HCT116 (cell line): Measurements from ENCODE around the gene ZDHHC14. TPM values are rescaled to one million over a fixed set of nuclear protein-coding genes. Genes with fewer than 3 reads are reported as not detected.
A peak's percentile ranks its signal among the peaks of the same experiment; 100 is the strongest.
"Not testable (repeated sequence)": the region's sequence is repeated elsewhere in the genome, so short reads cannot be mapped to it uniquely, and the experiment has no call there.

Source experiments
- ATAC-seq: fragments of 200-7000 bp; cut with Tn5 transposase; 2 replicates; pipeline ENCODE4 v1.9.1; 2020; ENCODE audit warnings: mild to moderate bottlenecking, moderate library complexity
- BruUV-seq: library from RNA; stranded (reverse); fragments of 400-500 nt; replicated peaks from 2 replicates; lab custom pipeline; 2021; lab: Mats Ljungman, UMichigan
- CTCF ChIA-PET: fragments of 300-600 bp; sonication (Branson Sonifier 250); formaldehyde crosslinking; loops from one replicate; lab custom pipeline; 2021; ENCODE audit warnings: antibody characterized with exemption; lab: Charles Lee
- POLR2A ChIA-PET: fragments of 300-600, 350-600 bp; sonication (Branson Sonifier 250); formaldehyde crosslinking; loops from one replicate; lab custom pipeline; 2021; ENCODE audit warnings: antibody characterized with exemption; lab: Charles Lee
- RAD21 ChIA-PET, 2 experiments: fragments of 300-600 bp; sonication (Branson Sonifier 250); formaldehyde crosslinking; loops; one replicate each; lab custom pipeline; 2023; ENCODE audit warnings: low total read pairs in 2 of 2; ENCODE audit not compliant: uncharacterized antibody in 2 of 2, unreplicated experiment in 2 of 2, low non-redundant PET in 1 of 2; lab: Charles Lee
- DNase-seq: peaks from one replicate; pipeline ENCODE4 v3.0.0-alpha.2; 2010; ENCODE audit warnings: low read depth, low spot score
- H2AFZ ChIP-seq: fragments of 200-600 bp; shearing (Covaris generic), sonication (generic); 2 replicates; pipeline ENCODE4 v1.6.1; 2017; ENCODE audit warnings: low read depth, mixed run types, mixed read lengths, antibody characterized with exemption, low read length; ENCODE audit not compliant: poor library complexity, severe bottlenecking
- H3K27ac ChIP-seq: 2 replicates; pipeline ENCODE4 v1.5.1; 2012; ENCODE audit warnings: low read depth, low read length
- H3K27me3 ChIP-seq: fragments of 200-600 bp; sonication (generic); 2 replicates; pipeline ENCODE4 v1.6.1; 2016; ENCODE audit warnings: mixed run types, low read length, mixed read lengths; ENCODE audit not compliant: insufficient read depth
- H3K36me3 ChIP-seq, 2 experiments: fragments of 200-500 bp in 1 of 2; fragments of 200-600 bp in 1 of 2; sonication (Bioruptor generic) in 1 of 2; sonication (generic) in 1 of 2; 2 replicates each; pipeline versions ENCODE4 v1.5.1 to v1.6.1; 2014 to 2016; ENCODE audit warnings: low read length in 2 of 2, inconsistent platforms in 1 of 2, mixed read lengths in 1 of 2, mixed run types in 1 of 2; ENCODE audit not compliant: insufficient read depth in 2 of 2, control insufficient read depth in 1 of 2
- H3K4me1 ChIP-seq, 2 experiments: fragments of 200-600 bp in 1 of 2; sonication (generic) in 1 of 2; 2 replicates each; pipeline versions ENCODE4 v1.5.1 to v1.6.1; 2012 to 2017; ENCODE audit warnings: low read length in 2 of 2, inconsistent platforms in 1 of 2, mild to moderate bottlenecking in 1 of 2, mixed read lengths in 1 of 2, mixed run types in 1 of 2, moderate library complexity in 1 of 2; ENCODE audit not compliant: insufficient read depth in 2 of 2, control insufficient read depth in 1 of 2
- H3K4me2 ChIP-seq: fragments of 200-600 bp; sonication (generic); 2 replicates; pipeline ENCODE4 v1.6.1; 2017; ENCODE audit warnings: mixed run types, low read length, mixed read lengths
- H3K4me3 ChIP-seq, 2 experiments: fragments of 200-600 bp in 1 of 2; sonication (generic) in 1 of 2; replicated peaks in 1 of 2; 2 replicates each; pipeline ENCODE4 v1.5.1; 2011 to 2016; ENCODE audit warnings: low read length in 2 of 2, control low read depth in 1 of 2, low read depth in 1 of 2, mild to moderate bottlenecking in 1 of 2, mixed read lengths in 1 of 2, mixed run types in 1 of 2
- H3K79me2 ChIP-seq: fragments of 200-600 bp; sonication (generic); 2 replicates; pipeline ENCODE4 v1.6.1; 2017; ENCODE audit warnings: mild to moderate bottlenecking, mixed run types, low read length, moderate library complexity, mixed read lengths; ENCODE audit not compliant: insufficient read depth
- H3K9ac ChIP-seq: fragments of 200-600 bp; sonication (generic); 2 replicates; pipeline ENCODE4 v1.6.1; 2016; ENCODE audit warnings: low read length, mixed read lengths
- H3K9me2 ChIP-seq: fragments of 200-600 bp; sonication (generic), shearing (Covaris generic); 2 replicates; pipeline ENCODE4 v1.6.1; 2017; ENCODE audit warnings: mixed run types, mild to moderate bottlenecking, moderate library complexity; ENCODE audit not compliant: insufficient read depth
- H3K9me3 ChIP-seq, 2 experiments: fragments of 200-500 bp in 1 of 2; fragments of 200-600 bp in 1 of 2; sonication (Bioruptor generic) in 1 of 2; sonication (generic) in 1 of 2; 2 replicates each; pipeline ENCODE4 v1.6.1; 2014 to 2017; ENCODE audit warnings: low read length in 2 of 2, mixed read lengths in 2 of 2, inconsistent platforms in 1 of 2, low read depth in 1 of 2, mild to moderate bottlenecking in 1 of 2, mixed run types in 1 of 2, moderate library complexity in 1 of 2; ENCODE audit not compliant: control insufficient read depth in 1 of 2, insufficient read depth in 1 of 2
- H4K20me1 ChIP-seq: fragments of 200-600 bp; sonication (generic), shearing (Covaris generic); 2 replicates; pipeline ENCODE4 v1.6.1; 2017; ENCODE audit warnings: mixed run types, mild to moderate bottlenecking, moderate library complexity; ENCODE audit not compliant: insufficient read depth
- YY1 ChIP-seq: IDR thresholded peaks from 2 replicates; pipeline ENCODE4 v1.6.1; 2011; ENCODE audit warnings: low read length, low read depth, moderate library complexity, mild to moderate bottlenecking; ENCODE audit not compliant: insufficient replicate concordance; ENCODE audit errors: extremely low read depth
- ZBTB33 ChIP-seq: IDR thresholded peaks from 2 replicates; pipeline ENCODE4 v1.6.1; 2011; ENCODE audit warnings: mild to moderate bottlenecking, low read length, moderate library complexity; ENCODE audit not compliant: insufficient replicate concordance; ENCODE audit errors: extremely low read depth
- intact Hi-C: fragments of 100-400 bp; cut with micrococcal nuclease; formaldehyde crosslinking; loops from 2 replicates; pipeline ENCODE4 v1.10.0; 2022
- total RNA-seq: library from RNA; stranded (reverse); gene quantifications from one replicate; pipeline ENCODE4 v1.2.1, GENCODE V29; 2021; ENCODE audit not compliant: unreplicated experiment

The ZDHHC14 gene
- total RNA-seq, 1 experiment from 2014 or later, result 5.3 TPM

GRCh38 chr6:157335829-157336228 lies 45.2 kb upstream of the ZDHHC14 start:
- ATAC-seq, result peak; percentile 32
- POLR2A ChIA-PET, result no interaction called here

GRCh38 chr6:157337276-157337675 lies 43.7 kb upstream of the ZDHHC14 start:
- DNase-seq, H3K9me3 ChIP-seq, POLR2A ChIA-PET, H3K4me1 ChIP-seq, intact Hi-C loops, H3K4me2 ChIP-seq, H3K9me2 ChIP-seq, H2AFZ ChIP-seq, H3K79me2 ChIP-seq, H3K9ac ChIP-seq, H3K27ac ChIP-seq, ATAC-seq, H4K20me1 ChIP-seq, BruUV-seq, H3K4me3 ChIP-seq, RAD21 ChIA-PET, H3K36me3 ChIP-seq, H3K27me3 ChIP-seq: not testable (repeated sequence)
- CTCF ChIA-PET, result interaction anchor here (1.7 kb wide), 1 partner anchor 22 kb away, joined by 5 read pairs; no protein-coding TSS in a partner anchor

More at GRCh38 chr6:157335829-157336228, 45.2 kb upstream of the ZDHHC14 start:
- intact Hi-C loops, result loop anchor here (1.0 kb wide), 1 partner anchor 22 kb away; no protein-coding TSS in a partner anchor
- Histone ChIP-seq H3K79me2 (no peaks in the 10 kb centered on the region), H4K20me1 (no peaks in the 10 kb centered on the region), H3K36me3 (no peaks in the 10 kb centered on the region), H2AFZ (peak overlapping the region; percentile 72), H3K9me2 (no peaks in the 10 kb centered on the region), H3K9me3 (no peaks in the 10 kb centered on the region), H3K27me3 (no peaks in the 10 kb centered on the region), H3K4me2 (peak overlapping the region; percentile 1; the same call in 1 of the 2 replicates), H3K27ac (no peak overlapping the region), H3K9ac (no peak overlapping the region), H3K4me1 (0 out of 4 replicates have a peak, but pooled peaks cover 0 to 5% of the 10 kb centered on the region in 2 experiments), H3K4me3 (no peak overlapping the region)
- ChIA-PET RAD21 (no interaction called here), CTCF (interaction anchor here (1.4 to 2.0 kb wide), 5 partner anchors 12 to 331 kb away, joined by 3 to 13 read pairs (median 5); partner anchors contain the start of gene TMEM242)
- no peak for DNase-seq
- TF ChIP-seq ZBTB33 (no peak), YY1 (no peak)
- TF ChIP-seq, all 23 proteins: peak for 0
- no TSS peak for BruUV-seq
